ENCODE results near the gene ACOT6. TPM values are rescaled to one million over a fixed set of nuclear protein-coding genes. Genes with fewer than 3 reads are reported as not detected.
"Not testable (repeated sequence)": the region's sequence is repeated elsewhere in the genome, so short reads cannot be mapped to it uniquely, and the experiment has no call there.

ACOT6 gene
- polyA plus RNA-seq, 3 donors, result 0.19 to 0.38 (median 0.33) TPM

GRCh38 chr14:73599499-73599898 is 12.8 kb upstream of the ACOT6 start:
- DNase-seq, result no peak

- DNase-seq, result no peak
These were observed 9.3 kb upstream of the ACOT6 start for GRCh38 chr14:73602994-73603393.

- DNase-seq, result no peak
These were observed 6.0 kb upstream of the ACOT6 start for GRCh38 chr14:73606271-73606670.

- DNase-seq, result no peak
These were observed 5.1 kb upstream of the ACOT6 start for GRCh38 chr14:73607241-73607640.

- no peak for DNase-seq
These were observed 1.6 kb upstream of the ACOT6 start for GRCh38 chr14:73610687-73611086.

- no peak for DNase-seq
These were observed 698 bp downstream of the ACOT6 start for GRCh38 chr14:73613046-73613383.

GRCh38 chr14:73613419-73613963 is 1.2 kb downstream of the ACOT6 start:
- DNase-seq, result no peak

GRCh38 chr14:73616831-73617230 is 4.5 kb downstream of the ACOT6 start:
- no peak for DNase-seq

- DNase-seq, result no peak
These were observed 7.2 kb downstream of the ACOT6 start for GRCh38 chr14:73619524-73619923.

GRCh38 chr14:73620268-73620667 is 8.0 kb downstream of the ACOT6 start:
- DNase-seq, result no peak

GRCh38 chr14:73623504-73624054 is 11.3 kb downstream of the ACOT6 start:
- DNase-seq, result no peak

- DNase-seq, result no peak
These were observed 13.4 kb downstream of the ACOT6 start for GRCh38 chr14:73625706-73626105.

GRCh38 chr14:73627151-73627558 is 14.8 kb downstream of the ACOT6 start:
- DNase-seq, result no peak

- no peak for DNase-seq
These were observed 17.9 kb downstream of the ACOT6 start for GRCh38 chr14:73630009-73630780.

- peak; percentile 71 for DNase-seq
These were observed 21.0 kb downstream of the ACOT6 start for GRCh38 chr14:73633116-73634010.

GRCh38 chr14:73634011-73634833 is 21.9 kb downstream of the ACOT6 start:
- DNase-seq, result no peak

- DNase-seq, result not testable (repeated sequence)
These were observed 24.0 kb downstream of the ACOT6 start for GRCh38 chr14:73636355-73636754.

GRCh38 chr14:73637830-73638229 is 25.5 kb downstream of the ACOT6 start:
- DNase-seq, result no peak

- DNase-seq, result no peak
These were observed 28.6 kb downstream of the ACOT6 start for GRCh38 chr14:73640796-73641365.

GRCh38 chr14:73644531-73645247 is 32.4 kb downstream of the ACOT6 start, which contains the start of gene DNAL1:
Gene DNAL1 (plus strand): TSS chr14:73644986. CDS start chr14:73645040, 54 bp downstream.
- peak; percentile 92 for DNase-seq
